RKO (cell line): ENCODE measurements around the gene NKAP.
A peak's percentile ranks its signal among the peaks of the same experiment; 100 is the strongest.
"Not testable (repeated sequence)": the region's sequence is repeated elsewhere in the genome, so short reads cannot be mapped to it uniquely, and the experiment has no call there.

Experiments
- DNase-seq: peaks from one replicate; pipeline ENCODE4 v3.0.0-alpha.2; 2016; ENCODE audit warnings: low spot score

The NKAP gene

GRCh38 chrX:119935215-119935874 lies 8.2 kb downstream of the NKAP start:
- no peak for DNase-seq

- DNase-seq, result not testable (repeated sequence)
Observed at GRCh38 chrX:119922391-119922790, 21.2 kb downstream of the NKAP start.

DNA sequence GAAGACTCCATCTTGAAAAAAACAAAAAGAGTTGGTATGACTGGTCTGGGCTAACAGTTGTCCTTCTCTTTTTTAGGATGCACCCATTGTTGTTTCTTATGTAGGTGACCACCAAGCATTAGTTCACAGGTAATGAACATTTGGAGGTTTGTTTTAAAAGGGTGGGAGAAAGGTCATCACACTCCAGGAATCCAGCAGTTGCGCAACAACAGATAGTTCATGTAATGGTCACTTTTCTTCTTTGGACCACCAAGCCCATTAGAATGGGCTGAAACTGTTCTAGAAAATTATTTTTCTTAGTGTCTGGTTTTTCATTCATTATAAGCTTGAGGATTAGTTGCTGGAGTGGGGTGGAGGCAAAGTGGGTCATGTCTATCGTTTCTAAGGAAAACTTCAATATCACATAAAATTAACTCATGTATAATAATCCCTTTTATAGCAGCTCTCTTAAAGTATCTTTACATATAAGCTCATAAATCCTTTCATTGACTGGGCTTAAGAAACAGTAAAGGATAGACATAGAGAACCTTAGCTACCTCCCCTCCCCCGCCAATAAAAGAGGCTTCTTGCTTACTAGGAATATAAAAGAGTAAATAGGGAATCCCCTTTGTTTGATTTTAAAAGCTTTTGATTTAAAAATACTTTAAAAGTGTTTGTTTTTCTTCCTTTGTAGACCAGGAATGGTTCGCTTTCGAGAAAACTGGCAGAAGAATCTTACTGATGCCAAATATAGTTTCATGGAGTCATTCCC lies 23.5 kb downstream of the NKAP start:
- DNase-seq, result no peak

DNA sequence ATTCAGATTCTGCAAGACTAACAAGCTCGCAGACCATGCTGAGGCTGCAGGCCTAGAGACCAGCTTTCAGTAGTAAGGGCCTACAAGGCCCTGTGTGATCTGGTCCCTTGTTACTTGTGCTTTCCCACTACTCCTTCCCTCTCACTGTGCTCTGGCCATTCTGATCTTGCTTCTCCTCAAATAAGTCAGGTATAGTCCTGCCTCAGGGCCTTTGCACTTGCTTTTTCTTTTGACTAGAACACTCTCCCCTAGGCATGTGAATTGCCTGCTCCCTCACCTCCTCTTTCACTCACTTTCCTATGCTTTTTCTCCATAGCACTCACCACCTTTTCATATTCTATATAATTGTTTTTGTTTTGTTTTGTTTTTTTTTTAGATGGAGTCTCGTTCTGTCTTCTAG lies 25.7 kb downstream of the NKAP start:
- DNase-seq, result no peak

- no peak for DNase-seq
Observed at GRCh38 chrX:119916310-119916709, 27.2 kb downstream of the NKAP start.

DNA sequence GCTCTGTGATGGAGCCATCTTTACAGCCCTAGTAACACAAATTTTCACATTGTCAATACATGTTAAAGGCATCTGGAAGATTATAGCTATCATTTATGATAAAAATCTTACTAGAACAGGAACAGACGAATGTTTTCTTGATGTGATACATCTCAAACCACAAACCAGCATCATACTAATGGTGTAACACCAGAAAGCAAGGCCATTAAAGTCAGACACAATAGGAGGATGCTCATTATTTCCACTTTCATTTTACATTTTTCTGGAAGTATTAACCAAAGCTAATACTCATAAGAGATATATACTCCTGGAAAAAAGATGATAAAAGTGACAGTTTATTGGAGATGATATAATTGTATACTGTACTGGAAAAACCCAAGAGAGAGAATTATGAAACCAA lies 42.6 kb downstream of the NKAP start:
- DNase-seq, result no peak

DNA sequence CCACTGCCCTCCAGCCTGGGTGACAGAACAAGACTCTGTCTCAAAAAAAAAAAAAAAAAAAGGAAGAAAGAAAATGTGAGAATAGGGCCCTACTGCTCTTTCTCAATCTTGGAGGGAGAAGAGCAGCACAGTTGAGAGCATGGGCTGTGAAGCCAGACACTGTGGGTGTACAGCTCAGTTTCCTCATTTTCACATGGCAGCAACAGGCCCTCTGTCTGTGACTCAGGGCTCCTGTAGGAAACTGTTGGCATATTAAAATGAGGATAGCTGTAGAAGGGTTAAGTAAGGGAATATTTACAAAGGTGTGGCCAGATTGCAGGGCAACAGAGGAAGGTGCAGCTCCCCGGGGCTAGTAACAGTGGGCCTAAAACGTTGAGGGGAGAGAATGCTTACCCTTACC lies 44.4 kb downstream of the NKAP start:
- DNase-seq, result no peak

GRCh38 chrX:119895843-119896326 lies 47.7 kb downstream of the NKAP start, which contains the start of gene AKAP14:
TSS of gene AKAP14 (plus strand) at chrX:119895893. CDS start at chrX:119903224, 7,331 bp downstream.
- DNase-seq, result no peak

DNA sequence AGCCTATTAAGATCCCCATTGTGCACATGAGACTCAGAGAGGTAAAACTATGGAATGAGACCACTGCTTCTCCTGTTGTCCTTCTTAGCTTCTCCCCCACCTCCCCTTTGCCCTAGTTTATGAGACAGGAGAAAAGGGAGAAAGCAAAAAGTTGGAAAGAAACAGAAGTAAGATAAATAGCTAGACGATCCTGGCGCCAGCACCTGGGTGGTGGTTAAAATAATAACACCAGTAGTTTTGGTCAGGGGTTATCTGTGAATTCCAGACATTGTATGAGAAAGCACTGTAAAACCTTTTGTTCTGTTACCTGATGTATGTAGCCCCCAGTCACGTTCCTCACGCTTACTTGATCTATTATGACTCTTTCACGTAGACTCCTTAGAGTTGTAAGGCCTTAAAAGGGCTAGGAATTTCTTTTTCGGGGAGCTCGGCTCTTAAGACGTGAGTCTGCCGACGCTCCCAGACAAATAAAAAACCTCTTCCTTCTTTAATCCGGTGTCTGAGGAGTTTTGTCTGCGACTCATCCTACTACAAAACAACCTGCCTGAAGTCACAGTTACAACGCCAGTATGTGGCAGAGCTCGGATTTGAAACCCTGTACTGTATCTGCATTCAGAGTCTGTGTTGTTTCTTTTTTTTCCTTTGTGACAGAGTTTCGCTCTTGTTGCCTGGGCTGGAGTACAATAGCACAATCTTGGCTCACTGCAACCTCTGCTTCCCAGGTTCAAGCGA lies 51.4 kb downstream of the NKAP start:
- DNase-seq, result not testable (repeated sequence)

GRCh38 chrX:119890626-119891025 lies 52.9 kb downstream of the NKAP start:
- not testable (repeated sequence) for DNase-seq

DNA sequence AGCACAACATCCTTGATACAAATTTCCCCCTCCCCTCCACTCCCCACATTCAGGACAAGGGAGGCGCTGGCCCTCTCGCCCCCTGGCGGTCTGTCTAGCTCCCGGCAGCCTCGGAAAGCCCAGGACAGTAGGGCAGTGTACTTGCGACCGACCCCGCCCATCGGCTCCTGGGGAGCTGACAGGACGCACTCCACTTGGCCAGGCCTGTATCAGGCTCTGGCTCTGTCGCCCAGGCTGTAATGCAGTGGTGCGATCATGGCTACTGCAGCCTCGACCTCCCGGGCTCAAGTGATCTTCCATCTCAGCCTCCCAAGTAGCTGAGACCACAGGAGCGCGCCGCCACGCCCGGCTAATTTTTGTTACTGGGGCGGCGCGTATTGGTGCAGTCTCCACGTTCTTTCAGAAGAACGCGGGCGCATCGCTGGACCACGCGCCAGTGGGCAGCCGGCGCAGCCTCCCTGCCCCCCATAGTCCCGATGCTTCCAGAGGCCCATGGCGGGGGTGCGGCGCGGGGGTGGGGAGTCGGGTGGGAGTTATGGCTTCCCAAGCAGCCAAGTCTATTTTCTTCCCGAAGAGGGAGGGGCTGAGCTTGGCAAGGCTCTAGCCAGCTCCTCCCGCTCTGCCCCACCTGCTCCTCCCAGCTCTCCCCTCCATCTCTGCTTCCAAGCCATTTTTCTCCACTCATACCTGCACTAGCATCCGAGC lies 55.7 kb downstream of the NKAP start:
- DNase-seq, result no peak

DNA sequence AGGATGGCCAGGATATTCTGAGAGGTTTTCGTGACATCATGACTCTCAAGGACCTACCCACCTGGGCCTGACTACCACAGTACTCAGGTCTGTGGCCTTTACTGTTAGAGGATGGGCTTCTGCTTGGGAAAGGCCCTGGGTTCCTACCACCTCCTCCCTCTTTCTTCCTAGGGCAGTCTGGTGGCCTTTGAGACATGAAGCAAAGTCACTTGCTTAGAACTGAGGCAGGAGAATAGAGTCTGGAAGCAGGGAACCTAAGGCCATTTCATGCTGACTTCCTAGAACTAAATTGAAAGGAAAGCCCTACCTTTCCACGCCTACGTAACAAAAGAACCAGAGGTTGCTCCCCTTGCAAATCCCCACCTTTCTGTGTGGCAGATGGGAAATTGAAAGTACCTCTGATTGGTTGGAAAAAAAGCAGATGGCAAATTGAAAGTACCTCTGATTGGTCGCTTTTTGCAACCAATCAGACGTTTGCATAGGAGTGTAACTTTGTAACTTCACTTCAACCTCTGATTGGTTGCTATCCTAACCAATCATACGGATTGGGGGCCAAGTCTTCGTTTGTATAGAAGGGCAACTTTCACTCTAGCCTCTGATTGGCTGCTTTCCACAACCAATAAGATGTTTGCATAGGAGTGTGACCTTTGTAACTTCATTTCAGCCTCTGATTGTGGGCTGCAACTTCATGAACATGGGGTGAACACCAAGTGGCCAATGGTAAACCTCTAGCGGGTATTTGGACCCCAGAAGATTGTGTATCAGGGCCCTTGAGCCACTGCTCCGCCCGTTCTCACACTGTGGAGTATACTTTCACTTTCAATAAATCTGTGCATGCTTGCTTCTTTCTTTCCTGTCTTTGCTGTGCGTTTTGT lies 57.8 kb downstream of the NKAP start:
- DNase-seq, result peak; percentile 26

DNA sequence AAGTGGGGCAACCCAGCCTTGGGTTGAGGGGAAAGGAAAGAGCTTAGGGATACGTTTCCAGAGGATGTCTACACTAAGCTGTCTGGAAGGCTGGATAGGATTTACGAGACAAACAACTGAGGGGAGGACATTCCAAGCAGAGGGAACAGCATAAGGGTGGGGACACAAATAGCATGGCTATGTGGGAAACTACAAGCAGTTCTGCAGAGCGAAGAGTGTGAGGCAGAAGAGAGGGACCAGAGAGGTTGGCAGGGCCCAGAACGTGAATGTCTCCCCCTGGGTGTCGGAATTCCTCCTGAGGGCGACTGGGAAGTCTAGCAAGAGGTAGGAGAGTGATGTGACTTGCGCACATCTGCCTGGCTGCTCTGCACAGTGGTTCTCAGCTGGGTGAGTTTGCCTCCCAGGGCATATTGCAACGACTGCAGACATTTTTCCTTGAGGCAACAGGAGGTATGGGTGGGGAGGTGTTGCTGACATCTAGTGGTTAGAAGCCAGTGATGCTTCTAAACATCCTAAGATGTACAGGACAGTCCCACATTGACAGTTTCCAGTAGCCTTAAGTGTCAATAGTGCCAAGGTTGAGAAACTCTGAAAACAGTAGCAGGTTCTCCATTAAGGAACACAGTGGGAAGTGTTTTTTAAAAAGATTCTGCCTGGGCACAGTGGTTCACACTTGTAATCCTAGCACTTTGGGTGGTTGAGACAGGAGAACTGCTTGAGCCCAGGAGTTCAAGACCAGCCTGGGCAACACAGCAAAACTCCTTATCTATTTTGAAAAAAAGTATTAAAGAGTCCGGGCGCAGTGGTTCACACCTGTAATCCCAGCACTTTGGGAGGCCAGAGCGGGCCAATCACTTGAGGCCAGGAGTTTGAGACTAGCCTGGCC lies 62.8 kb downstream of the NKAP start:
- DNase-seq, result peak; percentile 79

DNA sequence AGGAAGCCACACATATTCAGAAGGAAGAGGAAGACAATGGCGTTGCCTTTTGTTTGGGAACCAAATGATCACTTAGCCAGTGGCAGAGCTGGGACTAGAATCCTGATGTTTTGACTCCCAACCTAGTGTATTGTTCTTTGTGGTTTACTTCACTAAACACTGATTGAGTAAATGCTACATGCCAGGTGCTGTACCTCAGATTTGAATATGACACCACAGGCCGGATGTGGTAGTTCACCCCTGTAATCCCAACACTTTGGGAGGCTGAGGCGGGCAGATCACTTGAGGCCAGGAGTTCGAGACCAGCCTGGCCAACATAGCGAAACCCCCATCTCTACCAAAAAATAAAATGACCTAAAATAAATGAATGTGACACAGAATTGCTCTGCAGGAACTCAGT lies 63.5 kb downstream of the NKAP start:
- DNase-seq, result no peak

DNA sequence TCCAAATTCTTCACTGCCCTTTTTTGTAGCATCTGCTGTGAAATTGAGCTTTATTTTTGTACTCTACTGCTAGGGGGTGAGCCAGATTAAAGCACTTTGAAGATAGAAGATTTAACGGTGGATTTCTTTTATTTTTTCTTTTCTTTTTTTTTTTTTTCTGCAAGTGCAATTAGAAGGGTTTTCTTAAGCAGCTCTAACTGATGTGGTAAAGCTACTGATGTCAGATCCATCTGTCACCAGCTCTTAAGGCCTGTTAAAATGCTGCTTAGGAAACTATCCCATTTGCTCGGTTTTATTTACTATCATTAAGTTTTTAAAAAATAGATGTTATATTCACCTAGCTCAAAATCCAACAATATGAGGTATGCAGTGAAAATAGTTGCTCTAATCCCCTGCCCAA lies 64.8 kb downstream of the NKAP start:
- DNase-seq, result no peak

DNA sequence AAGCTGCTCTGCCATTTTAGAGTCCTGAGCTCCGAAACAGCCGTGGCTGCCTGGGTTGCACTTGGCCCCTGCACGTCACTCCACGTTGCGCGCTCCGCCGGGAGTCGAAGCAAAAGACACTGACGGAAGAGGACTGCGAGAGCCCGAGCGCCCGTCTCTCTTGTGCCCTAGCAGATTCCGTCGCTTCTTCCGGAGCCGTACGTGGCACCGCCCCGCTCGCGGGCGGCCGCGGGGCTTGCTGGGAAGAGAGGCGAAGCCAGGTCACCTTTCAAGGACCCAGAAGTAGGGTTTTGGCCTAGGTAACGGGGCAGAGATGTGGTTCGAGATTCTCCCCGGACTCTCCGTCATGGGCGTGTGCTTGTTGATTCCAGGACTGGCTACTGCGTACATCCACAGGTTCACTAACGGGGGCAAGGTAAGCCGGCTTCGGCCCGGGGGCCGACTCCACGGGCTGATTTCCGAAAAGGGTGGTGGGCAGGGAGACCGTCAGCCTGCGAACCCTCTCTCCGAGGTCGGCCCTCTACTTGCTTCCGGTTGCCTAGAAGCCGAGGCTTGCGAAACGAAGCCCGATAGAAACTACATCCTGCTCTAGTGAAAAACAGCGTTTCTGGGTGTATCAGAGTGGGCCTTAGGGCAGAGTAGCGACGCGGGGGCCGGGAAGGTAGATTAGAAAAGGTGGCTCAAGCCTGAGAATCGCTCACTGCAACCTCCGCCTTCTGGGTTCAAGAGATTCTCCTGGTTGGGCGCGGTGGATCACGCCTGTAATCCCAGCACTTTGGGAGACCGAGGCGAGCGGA lies 71.8 kb downstream of the NKAP start, which contains the start of the genes NDUFA1 and RNF113A:
NDUFA1 (plus strand) TSS at position 234 of the 797 bp plus-strand sequence; CDS start at position 314, 80 bp downstream.
RNF113A (minus strand) TSS at position 135 of the 797 bp plus-strand sequence; CDS start at position 15, 120 bp downstream.
- peak; percentile 87 for DNase-seq

DNA sequence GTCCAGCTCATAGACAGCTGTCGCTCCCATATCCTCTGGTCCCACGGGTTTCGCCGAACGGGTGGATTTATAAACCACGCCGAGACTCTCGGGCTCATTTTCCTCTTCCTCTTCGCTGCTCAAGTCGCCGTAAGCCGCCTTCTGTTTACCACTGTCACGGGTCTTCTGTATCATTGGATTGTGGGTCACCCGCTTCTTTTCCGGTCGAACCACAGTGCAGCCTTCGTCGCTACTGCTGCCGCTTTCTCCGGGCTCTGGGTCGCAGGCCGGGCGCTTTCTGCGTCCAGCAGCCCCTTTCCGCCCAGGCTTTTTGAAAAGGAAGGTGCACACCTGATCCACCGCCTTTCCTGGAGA lies 72.3 kb downstream of the NKAP start:
- peak; percentile 28 for DNase-seq
